ENCODE data around the gene TASOR. TPM values are rescaled to one million over a fixed set of nuclear protein-coding genes. Genes with fewer than 3 reads are reported as not detected.

TASOR gene
- polyA plus RNA-seq, 1 of the 3 experiments (the other 2 are of a cell fraction) = 15.3 TPM

GRCh38 chr3:56732109-56732508, 49.0 kb upstream of the TASOR start:
- no peaks in the 10 kb centered on the region for H3K9me3 ChIP-seq
- H3K9ac ChIP-seq = no peak overlapping the region
- H3K27me3 ChIP-seq (ENCODE audit: insufficient read depth) = no peaks in the 10 kb centered on the region
- no peaks in the 10 kb centered on the region for H3K79me2 ChIP-seq (ENCODE audit: insufficient read depth)
- H3K4me3 ChIP-seq (ENCODE audit: low read depth in 2 of 2, low read length in 1 of 2) = no peak overlapping the region
- H3K4me1 ChIP-seq (ENCODE audit: control insufficient read depth in 1 of 2, insufficient read depth in 2 of 2, low read depth in 1 of 2, low read length in 1 of 2) = no peaks in the 10 kb centered on the region
- CTCF ChIA-PET = interaction anchor here (0.7 to 2.0 kb wide), 2 partner anchors 66 to 257 kb away, joined by 3 to 7 read pairs; no protein-coding TSS in a partner anchor
- no peaks in the 10 kb centered on the region for H4K20me1 ChIP-seq (ENCODE audit: insufficient read depth)
- H3F3A ChIP-seq (replicated peaks; ENCODE audit: insufficient read depth) = no peaks in the 10 kb centered on the region
- TF ChIP-seq TAF1 (IDR thresholded peaks at IDR 0.05; ENCODE audit: borderline replicate concordance, low read depth, low read length) (no peak), TCF12 (IDR thresholded peaks at IDR 0.05) (no peak), NFIC (IDR thresholded peaks at IDR 0.05; ENCODE audit: borderline replicate concordance) (no peak), JUND (IDR thresholded peaks at IDR 0.05) (no peak), FOSL2 (IDR thresholded peaks at IDR 0.05; ENCODE audit: borderline replicate concordance, low read depth) (no peak)
- TF ChIP-seq, protein P1, sequence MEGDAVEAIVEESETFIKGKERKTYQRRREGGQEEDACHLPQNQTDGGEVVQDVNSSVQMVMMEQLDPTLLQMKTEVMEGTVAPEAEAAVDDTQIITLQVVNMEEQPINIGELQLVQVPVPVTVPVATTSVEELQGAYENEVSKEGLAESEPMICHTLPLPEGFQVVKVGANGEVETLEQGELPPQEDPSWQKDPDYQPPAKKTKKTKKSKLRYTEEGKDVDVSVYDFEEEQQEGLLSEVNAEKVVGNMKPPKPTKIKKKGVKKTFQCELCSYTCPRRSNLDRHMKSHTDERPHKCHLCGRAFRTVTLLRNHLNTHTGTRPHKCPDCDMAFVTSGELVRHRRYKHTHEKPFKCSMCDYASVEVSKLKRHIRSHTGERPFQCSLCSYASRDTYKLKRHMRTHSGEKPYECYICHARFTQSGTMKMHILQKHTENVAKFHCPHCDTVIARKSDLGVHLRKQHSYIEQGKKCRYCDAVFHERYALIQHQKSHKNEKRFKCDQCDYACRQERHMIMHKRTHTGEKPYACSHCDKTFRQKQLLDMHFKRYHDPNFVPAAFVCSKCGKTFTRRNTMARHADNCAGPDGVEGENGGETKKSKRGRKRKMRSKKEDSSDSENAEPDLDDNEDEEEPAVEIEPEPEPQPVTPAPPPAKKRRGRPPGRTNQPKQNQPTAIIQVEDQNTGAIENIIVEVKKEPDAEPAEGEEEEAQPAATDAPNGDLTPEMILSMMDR (IDR thresholded peaks at IDR 0.05) = no peak
- WGBS (ENCODE audit: low lambda C conversion rate) = 97% methylated on average over 8 of the region's 8 CpGs
- no peaks in the 10 kb centered on the region for H3K9me2 ChIP-seq
- DNase-seq = no peak
- peaks cover 0 to 21% of the 10 kb centered on the region in 2 experiments for H3K36me3 ChIP-seq (replicated peaks in 1 of 2; ENCODE audit: control insufficient read depth in 1 of 2, insufficient read depth in 2 of 2, low read length in 1 of 2)
- POLR2A ChIA-PET = no interaction called here
- H2AFZ ChIP-seq (ENCODE audit: low read depth) = no peak overlapping the region
- no peak overlapping the region for H3K27ac ChIP-seq (ENCODE audit: low read depth in 2 of 2, low read length in 1 of 2)
- H3K4me2 ChIP-seq = no peak overlapping the region

GRCh38 chr3:56725175-56725574, 42.1 kb upstream of the TASOR start:
- Histone ChIP-seq H3F3A (replicated peaks; ENCODE audit: insufficient read depth) (no peaks in the 10 kb centered on the region), H3K4me2 (no peak overlapping the region), H3K27ac (ENCODE audit: low read depth in 2 of 2, low read length in 1 of 2) (no peak overlapping the region), H3K9me3 (no peaks in the 10 kb centered on the region), H3K9ac (no peak overlapping the region), H3K79me2 (ENCODE audit: insufficient read depth) (no peaks in the 10 kb centered on the region), H4K20me1 (ENCODE audit: insufficient read depth) (no peaks in the 10 kb centered on the region), H3K4me3 (ENCODE audit: low read depth in 2 of 2, low read length in 1 of 2) (no peak overlapping the region), H3K36me3 (replicated peaks in 1 of 2; ENCODE audit: control insufficient read depth in 1 of 2, insufficient read depth in 2 of 2, low read length in 1 of 2) (peaks cover 0 to 30% of the 10 kb centered on the region in 2 experiments), H3K4me1 (ENCODE audit: control insufficient read depth in 1 of 2, insufficient read depth in 2 of 2, low read depth in 1 of 2, low read length in 1 of 2) (no peaks in the 10 kb centered on the region), H3K27me3 (ENCODE audit: insufficient read depth) (no peaks in the 10 kb centered on the region), H3K9me2 (no peaks in the 10 kb centered on the region), H2AFZ (ENCODE audit: low read depth) (no peak overlapping the region)
- ChIA-PET POLR2A (no interaction called here), CTCF (interaction anchor here (1.7 to 2.4 kb wide), 2 partner anchors 75 to 264 kb away, joined by 4 to 6 read pairs; no protein-coding TSS in a partner anchor)
- DNase-seq = no peak
- WGBS (ENCODE audit: low lambda C conversion rate) = 89% methylated on average over 3 of the region's 3 CpGs
- no peak for TF ChIP-seq RCOR1 (IDR thresholded peaks at IDR 0.05; ENCODE audit: low read length)
- TF ChIP-seq, protein P2, sequence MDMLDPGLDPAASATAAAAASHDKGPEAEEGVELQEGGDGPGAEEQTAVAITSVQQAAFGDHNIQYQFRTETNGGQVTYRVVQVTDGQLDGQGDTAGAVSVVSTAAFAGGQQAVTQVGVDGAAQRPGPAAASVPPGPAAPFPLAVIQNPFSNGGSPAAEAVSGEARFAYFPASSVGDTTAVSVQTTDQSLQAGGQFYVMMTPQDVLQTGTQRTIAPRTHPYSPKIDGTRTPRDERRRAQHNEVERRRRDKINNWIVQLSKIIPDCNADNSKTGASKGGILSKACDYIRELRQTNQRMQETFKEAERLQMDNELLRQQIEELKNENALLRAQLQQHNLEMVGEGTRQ (IDR thresholded peaks at IDR 0.05; ENCODE audit: borderline replicate concordance, low read depth, low read length) = no peak
- no peak for TF ChIP-seq EZH2phosphoT487 (IDR thresholded peaks at IDR 0.05; ENCODE audit: borderline replicate concordance, low read depth)
- TF ChIP-seq REST (IDR thresholded peaks at IDR 0.05; ENCODE audit: low read depth, low read length) = no peak
- TF ChIP-seq FOXM1 (IDR thresholded peaks at IDR 0.05; ENCODE audit: low read depth) = no peak
- TF ChIP-seq YY1 (IDR thresholded peaks at IDR 0.05; ENCODE audit: low read depth) = no peak
- no peak for TF ChIP-seq ZBTB33 (IDR thresholded peaks at IDR 0.05; ENCODE audit: borderline replicate concordance, low read depth)
- no peak for TF ChIP-seq JUND (IDR thresholded peaks at IDR 0.05)
- no peak for TF ChIP-seq RFX5 (IDR thresholded peaks at IDR 0.05; ENCODE audit: low read length)
- no peak for TF ChIP-seq ELF1 (IDR thresholded peaks at IDR 0.05)
- TF ChIP-seq, protein P1 (IDR thresholded peaks at IDR 0.05) = no peak
- TF ChIP-seq, protein P3, sequence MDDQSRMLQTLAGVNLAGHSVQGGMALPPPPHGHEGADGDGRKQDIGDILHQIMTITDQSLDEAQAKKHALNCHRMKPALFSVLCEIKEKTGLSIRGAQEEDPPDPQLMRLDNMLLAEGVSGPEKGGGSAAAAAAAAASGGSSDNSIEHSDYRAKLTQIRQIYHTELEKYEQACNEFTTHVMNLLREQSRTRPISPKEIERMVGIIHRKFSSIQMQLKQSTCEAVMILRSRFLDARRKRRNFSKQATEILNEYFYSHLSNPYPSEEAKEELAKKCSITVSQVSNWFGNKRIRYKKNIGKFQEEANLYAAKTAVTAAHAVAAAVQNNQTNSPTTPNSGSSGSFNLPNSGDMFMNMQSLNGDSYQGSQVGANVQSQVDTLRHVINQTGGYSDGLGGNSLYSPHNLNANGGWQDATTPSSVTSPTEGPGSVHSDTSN (IDR thresholded peaks at IDR 0.05) = no peak

Data from SK-N-SH (cell line).